Stimulated activated CD8-positive, alpha-beta memory T cell treated with anti-CD3 and anti-CD28 coated beads, Interleukin-4, amount 100 ng/mL, for 24 hours (primary cell): ENCODE data around the gene STAT5A.
A peak's percentile ranks its signal among the peaks of the same experiment; 100 is the strongest.
"Not testable (repeated sequence)": the region's sequence is repeated elsewhere in the genome, so short reads cannot be mapped to it uniquely, and the experiment has no call there.

Experiments
- DNase-seq: peaks from one replicate; pipeline ENCODE4 v3.0.0-alpha.2; 2020; ENCODE audit warnings: low read depth

STAT5A gene

GRCh38 chr17:42308446-42308845, 20.1 kb downstream of the STAT5A start:
- no peak for DNase-seq

DNA sequence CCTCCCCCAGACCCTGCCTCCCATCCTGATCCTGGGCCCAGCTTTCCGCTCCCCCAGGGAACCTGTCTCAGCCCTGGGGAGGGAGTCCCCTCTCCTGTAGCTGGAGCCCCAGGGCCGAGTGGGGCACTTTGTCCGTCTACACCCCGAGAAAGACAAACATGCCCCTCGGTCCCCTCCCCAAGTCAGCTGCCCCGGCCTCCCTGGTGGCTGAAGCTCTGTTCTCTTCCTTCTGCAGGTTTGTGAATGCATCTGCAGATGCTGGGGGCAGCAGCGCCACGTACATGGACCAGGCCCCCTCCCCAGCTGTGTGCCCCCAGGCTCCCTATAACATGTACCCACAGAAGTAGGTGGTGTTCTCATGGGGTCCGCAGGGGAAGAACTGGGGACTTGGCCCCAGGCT, 20.8 kb downstream of the STAT5A start:
- no peak for DNase-seq

GRCh38 chr17:42309986-42310786, 21.9 kb downstream of the STAT5A start:
- no peak for DNase-seq

- no peak for DNase-seq
Observed at GRCh38 chr17:42310787-42311215, 22.5 kb downstream of the STAT5A start.

DNA sequence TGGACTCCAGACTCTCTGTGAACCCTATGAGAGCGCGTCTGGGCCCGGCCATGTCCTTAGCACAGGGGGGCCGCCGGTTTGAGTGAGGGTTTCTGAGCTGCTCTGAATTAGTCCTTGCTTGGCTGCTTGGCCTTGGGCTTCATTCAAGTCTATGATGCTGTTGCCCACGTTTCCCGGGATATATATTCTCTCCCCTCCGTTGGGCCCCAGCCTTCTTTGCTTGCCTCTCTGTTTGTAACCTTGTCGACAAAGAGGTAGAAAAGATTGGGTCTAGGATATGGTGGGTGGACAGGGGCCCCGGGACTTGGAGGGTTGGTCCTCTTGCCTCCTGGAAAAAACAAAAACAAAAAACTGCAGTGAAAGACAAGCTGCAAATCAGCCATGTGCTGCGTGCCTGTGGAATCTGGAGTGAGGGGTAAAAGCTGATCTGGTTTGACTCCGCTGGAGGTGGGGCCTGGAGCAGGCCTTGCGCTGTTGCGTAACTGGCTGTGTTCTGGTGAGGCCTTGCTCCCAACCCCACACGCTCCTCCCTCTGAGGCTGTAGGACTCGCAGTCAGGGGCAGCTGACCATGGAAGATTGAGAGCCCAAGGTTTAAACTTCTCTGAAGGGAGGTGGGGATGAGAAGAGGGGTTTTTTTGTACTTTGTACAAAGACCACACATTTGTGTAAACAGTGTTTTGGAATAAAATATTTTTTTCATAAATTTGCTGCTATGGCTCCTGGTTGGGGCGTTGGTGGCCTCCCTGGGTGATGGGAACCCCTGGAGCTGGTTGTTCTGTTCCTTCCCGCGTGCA, 23.1 kb downstream of the STAT5A start:
- DNase-seq = no peak

DNA sequence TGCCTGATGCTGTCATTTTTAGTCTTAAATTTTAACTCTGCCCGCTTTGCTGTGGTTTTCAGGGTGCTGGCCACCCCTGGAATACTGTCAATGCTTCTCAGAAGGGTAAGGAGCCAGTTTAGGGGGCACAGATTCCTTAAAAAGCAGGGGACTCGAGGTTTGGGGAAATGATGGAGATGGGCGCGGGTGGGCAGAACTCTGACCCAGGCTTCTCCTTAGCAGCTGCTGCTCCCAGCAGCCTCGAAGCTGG, 23.7 kb downstream of the STAT5A start:
- DNase-seq = no peak

GRCh38 chr17:42312285-42313130, 24.2 kb downstream of the STAT5A start:
- peak; percentile 64 for DNase-seq

DNA sequence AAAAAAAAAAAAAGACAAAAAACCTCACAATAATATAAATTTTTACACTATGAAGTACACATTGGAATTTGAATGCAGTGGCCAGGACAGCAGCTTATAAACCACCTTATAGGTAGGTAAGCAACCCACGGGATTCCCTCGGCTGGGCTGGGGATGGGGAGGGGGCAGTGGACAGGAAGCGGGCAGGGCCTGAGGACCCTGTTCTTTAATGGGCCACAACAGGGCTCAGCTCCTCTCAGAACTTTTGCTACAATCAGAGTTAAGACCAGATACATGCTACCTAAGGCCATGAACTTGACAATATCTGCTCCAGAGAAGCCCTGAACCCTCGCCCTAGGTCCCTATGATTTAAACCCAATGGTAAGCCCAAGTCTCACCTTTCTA, 25.1 kb downstream of the STAT5A start:
- DNase-seq = no peak

- DNase-seq = no peak
Observed at GRCh38 chr17:42313773-42314566, 25.7 kb downstream of the STAT5A start.

- DNase-seq = no peak
Observed at GRCh38 chr17:42315402-42316156, 27.3 kb downstream of the STAT5A start.

- DNase-seq = no peak
Observed at GRCh38 chr17:42316755-42317154, 28.5 kb downstream of the STAT5A start.

DNA sequence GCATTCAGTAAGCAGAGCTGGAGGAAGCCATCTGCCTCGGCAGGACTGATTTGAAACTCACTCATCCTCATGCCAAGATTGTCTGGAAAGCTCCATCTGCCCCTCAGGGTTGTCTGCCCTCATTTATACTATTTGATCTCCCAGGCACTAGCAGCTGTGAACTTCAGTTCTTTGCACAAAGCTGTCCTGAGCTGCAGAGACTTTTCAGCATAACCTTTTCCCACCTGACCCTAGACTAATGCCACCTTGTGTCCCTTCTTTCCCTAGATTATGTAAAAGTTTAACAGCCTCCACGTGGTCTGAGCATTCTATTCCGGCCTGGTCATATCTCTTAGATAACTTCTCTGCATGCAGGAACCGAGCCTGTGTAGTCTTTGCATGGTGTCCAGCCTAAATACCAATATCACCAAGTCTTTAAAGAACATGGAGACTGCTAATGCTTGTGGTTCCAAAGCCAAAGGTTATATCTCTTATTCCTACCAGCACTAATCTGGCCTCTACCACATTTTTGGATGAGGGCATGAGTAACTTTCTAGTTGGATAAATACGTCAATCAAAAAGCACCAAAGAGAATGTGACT, 29.1 kb downstream of the STAT5A start:
- DNase-seq = no peak

DNA sequence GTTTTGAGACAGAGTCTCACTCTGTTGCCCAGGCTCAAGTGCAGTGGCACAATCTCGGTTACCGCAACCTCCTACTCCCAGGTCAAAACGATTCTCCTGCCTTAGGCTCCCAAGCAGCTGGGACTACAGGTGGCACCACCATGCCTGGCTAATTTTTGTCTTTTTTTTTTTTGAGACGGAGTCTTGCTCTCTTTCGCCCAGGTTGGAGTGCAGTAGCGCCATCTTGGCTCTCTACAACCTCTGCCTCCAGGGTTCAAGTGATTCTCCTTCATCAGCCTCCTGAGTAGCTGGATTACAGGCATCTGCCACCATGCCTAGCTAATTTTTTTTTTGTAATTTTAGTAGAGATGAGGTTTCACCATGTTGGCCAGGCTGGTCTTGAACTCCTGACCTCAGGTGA, 29.7 kb downstream of the STAT5A start:
- not testable (repeated sequence) for DNase-seq

DNA sequence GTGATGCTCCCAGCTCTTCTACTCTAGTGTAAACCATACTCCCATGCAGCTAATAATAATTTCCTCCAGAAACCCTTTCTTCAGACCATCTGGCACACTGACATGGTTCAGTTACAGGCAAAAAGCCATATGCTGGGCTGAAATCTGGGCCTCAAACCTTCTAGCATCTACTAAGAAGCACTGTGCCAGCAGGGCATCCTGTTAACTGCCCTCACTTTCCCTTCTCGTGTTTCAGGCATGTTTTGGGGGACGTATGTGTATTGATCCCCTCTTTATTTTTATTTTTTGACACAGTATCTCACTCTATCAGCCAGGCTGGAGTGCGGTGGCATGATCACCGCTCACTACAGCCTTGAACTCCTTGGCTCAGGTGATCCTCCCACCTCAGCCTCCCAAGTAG, 33.3 kb downstream of the STAT5A start:
- no peak for DNase-seq

GRCh38 chr17:42322382-42323267, 34.3 kb downstream of the STAT5A start:
- DNase-seq = peak; percentile 92

- DNase-seq = no peak
Observed at GRCh38 chr17:42323268-42323773, 35.0 kb downstream of the STAT5A start.

GRCh38 chr17:42325026-42325425, 36.7 kb downstream of the STAT5A start:
- no peak for DNase-seq

DNA sequence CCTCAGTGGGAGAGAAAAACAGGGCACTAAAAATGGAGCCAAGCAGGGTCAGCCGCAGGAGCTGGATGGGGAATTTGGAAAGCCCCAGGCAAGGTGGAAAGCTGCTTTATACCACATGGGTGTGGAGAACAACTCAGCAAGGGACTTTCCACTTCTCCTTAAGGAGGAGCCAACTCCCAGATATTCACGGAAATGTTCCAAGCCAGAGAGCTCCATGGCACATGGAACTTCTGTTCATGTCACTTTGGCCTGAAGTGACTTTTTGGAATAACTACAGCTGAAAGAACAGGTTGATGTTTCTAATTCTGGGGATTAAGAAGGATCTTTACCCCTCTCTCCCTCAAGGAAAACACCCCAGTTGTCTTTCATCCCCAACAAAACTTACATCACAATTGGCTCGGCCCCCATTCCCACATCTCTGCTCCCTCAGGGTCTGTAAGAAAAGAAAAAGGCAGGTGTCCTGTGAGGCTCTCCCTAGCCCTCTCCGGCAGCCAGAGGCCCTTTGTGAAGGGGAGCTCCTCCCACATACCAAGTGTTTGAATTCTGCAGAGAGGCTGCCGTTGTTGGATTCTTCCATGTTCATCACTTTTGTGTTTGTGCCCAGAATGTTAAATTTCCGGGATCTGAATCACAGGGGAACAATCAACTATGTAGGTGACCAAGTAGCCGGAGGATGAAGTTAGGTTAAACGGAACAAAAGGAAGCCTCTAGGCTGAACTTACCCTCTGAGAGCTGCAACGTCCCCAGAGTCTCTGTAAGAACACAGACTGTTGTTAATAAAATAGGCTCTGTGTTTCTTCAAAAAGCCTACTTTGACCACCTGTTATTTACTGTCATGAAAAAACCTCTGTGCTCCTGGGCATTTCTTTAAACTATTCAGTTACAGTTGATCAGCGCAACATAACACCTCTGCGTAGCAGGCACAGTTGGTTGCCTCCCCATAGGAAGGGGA, 41.0 kb downstream of the STAT5A start:
- no peak for DNase-seq
